Activated CD4-positive, alpha-beta T cell treated with anti-CD3 and anti-CD28 coated beads, Interleukin-2, amount 10 ng/mL, durations not matched to agents 7 days and 5 days (primary cell): ENCODE data around the gene RABAC1. TPM values are rescaled to one million over a fixed set of nuclear protein-coding genes. Genes with fewer than 3 reads are reported as not detected.

Experiments used
- CTCF ChIA-PET: fragments of 350-600 bp; sonication (Branson Sonifier 250); formaldehyde crosslinking; loops from one replicate; lab custom pipeline; 2021; ENCODE audit warnings: antibody characterized with exemption; lab: Charles Lee
- POLR2A ChIA-PET: fragments of 350-600 bp; sonication (Branson Sonifier 250); formaldehyde crosslinking; loops from one replicate; lab custom pipeline; 2021; ENCODE audit warnings: antibody characterized with exemption; lab: Charles Lee
- DNase-seq: peaks from one replicate; pipeline ENCODE4 v3.0.0-alpha.2; 2020
- H3K27ac Mint-ChIP-seq: one replicate; pipeline ENCODE4 v1.8.0; 2021; ENCODE audit warnings: mild to moderate bottlenecking, moderate library complexity, mixed read lengths
- H3K27me3 Mint-ChIP-seq: one replicate; pipeline ENCODE4 v1.8.0; 2021; ENCODE audit warnings: mixed read lengths
- H3K36me3 Mint-ChIP-seq: one replicate; pipeline ENCODE4 v1.8.0; 2021; ENCODE audit warnings: low read depth, mixed read lengths
- H3K4me1 Mint-ChIP-seq: one replicate; pipeline ENCODE4 v1.8.0; 2021; ENCODE audit warnings: mixed read lengths
- H3K4me3 Mint-ChIP-seq: one replicate; pipeline ENCODE4 v1.8.0; 2021; ENCODE audit warnings: mild to moderate bottlenecking, moderate library complexity, mixed read lengths
- H3K9me3 Mint-ChIP-seq: one replicate; pipeline ENCODE4 v1.8.0; 2021; ENCODE audit warnings: mixed read lengths
- total RNA-seq, 2 experiments: library from RNA; stranded (reverse); gene quantifications; one replicate each; pipeline ENCODE4 v1.2.3, GENCODE V29; 2021

RABAC1 gene, protein sequence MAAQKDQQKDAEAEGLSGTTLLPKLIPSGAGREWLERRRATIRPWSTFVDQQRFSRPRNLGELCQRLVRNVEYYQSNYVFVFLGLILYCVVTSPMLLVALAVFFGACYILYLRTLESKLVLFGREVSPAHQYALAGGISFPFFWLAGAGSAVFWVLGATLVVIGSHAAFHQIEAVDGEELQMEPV
- total RNA-seq, result 10 to 100 TPM; 67.4 to 74.0 TPM

DNA sequence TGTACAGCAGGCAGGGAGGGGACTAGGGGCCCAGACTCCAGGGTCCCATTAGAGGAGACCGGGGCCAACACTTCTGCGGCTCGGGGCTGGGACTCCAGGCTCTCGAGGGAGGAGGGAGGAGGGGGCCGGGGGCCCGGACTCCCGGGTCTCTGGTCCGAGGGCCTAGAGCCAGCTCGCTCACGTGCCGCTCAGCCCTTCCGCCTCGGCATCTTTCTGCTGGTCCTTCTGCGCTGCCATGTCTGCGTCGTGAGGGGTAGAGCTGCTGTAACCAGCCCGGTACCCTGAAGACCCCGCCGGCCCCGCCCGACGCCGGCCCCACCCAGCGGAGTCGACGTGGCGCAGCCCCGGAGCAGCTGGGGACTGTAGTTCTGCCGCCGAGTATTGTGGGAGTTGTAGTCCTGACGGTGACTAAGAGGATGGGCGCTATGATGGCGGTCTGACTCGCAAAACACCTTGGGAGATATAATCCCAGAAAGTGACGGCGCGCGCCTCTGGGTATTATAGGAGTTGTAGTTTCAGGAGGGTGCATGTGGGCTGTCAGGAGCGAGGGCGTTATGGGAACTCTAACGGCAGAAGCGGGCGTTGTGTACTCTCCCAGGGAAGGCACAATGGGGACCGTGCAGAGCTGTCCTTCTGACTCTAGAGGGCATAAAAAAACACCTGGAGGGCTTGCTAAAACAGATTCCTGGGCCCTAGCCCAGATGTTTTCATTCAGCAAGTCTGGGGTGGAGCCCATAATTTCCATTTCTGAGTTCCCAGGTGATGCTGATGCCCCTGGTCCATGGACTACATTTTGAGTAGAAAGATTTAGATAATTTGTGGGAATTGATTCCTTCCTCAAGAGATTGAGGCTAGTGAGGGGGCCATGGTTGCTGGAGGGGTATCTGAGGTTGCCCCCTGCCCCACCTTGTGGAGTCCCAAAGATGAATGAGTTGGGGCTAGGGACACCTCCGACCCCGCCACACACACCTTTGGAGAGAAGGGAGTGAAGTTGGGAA is at the start of gene RABAC1:
TSS of gene RABAC1 (minus strand) at position 266 of the 998 bp plus-strand sequence. CDS start at position 237, 29 bp downstream.
- ChIA-PET CTCF (interaction anchor here (0.6 to 4.2 kb wide), 6 partner anchors 15 to 121 kb away, joined by 3 to 38 read pairs (median 8); partner anchors contain the start of gene RPS19), POLR2A (interaction anchor here (0.6 kb wide), 1 partner anchor 90 kb away, joined by 4 read pairs; no protein-coding TSS in a partner anchor)
- Mint-ChIP-seq H3K9me3 (no peaks in the 10 kb centered on the region), H3K27me3 (no peaks in the 10 kb centered on the region), H3K36me3 (peaks cover 5% of the 10 kb centered on the region), H3K27ac (peak within 1 kb of the TSS; percentile 91), H3K4me3 (peak within 1 kb of the TSS; percentile 86), H3K4me1 (peaks cover 20% of the 10 kb centered on the region)
- DNase-seq, result peak; percentile 93

GRCh38 chr19:42006569-42006968 is 47.4 kb upstream of the RABAC1 start:
- CTCF ChIA-PET, result no interaction called here

GRCh38 chr19:42005504-42005903 is 46.4 kb upstream of the RABAC1 start:
- Mint-ChIP-seq H3K4me3 (no peak overlapping the region), H3K4me1 (peaks cover 17% of the 10 kb centered on the region), H3K27ac (no peak overlapping the region), H3K27me3 (peaks cover 19% of the 10 kb centered on the region), H3K9me3 (no peaks in the 10 kb centered on the region), H3K36me3 (no peaks in the 10 kb centered on the region)
- CTCF ChIA-PET, result no interaction called here
- DNase-seq, result no peak
- POLR2A ChIA-PET, result no interaction called here

More at GRCh38 chr19:42006569-42006968, 47.4 kb upstream of the RABAC1 start:
- Mint-ChIP-seq H3K4me3 (no peak overlapping the region), H3K4me1 (peaks cover 17% of the 10 kb centered on the region), H3K36me3 (no peaks in the 10 kb centered on the region), H3K9me3 (no peaks in the 10 kb centered on the region), H3K27ac (no peak overlapping the region), H3K27me3 (peaks cover 8% of the 10 kb centered on the region)
- no peak for DNase-seq
- POLR2A ChIA-PET, result no interaction called here

GRCh38 chr19:42003506-42004294 is 44.6 kb upstream of the RABAC1 start:
- H3K4me3 Mint-ChIP-seq, result no peak overlapping the region
- no peaks in the 10 kb centered on the region for H3K9me3 Mint-ChIP-seq
- peaks cover 19% of the 10 kb centered on the region for H3K4me1 Mint-ChIP-seq
- no peak overlapping the region for H3K27ac Mint-ChIP-seq
- H3K27me3 Mint-ChIP-seq, result peaks cover 33% of the 10 kb centered on the region
- H3K36me3 Mint-ChIP-seq, result no peaks in the 10 kb centered on the region
- POLR2A ChIA-PET, result no interaction called here
- CTCF ChIA-PET, result no interaction called here
- DNase-seq, result no peak

DNA sequence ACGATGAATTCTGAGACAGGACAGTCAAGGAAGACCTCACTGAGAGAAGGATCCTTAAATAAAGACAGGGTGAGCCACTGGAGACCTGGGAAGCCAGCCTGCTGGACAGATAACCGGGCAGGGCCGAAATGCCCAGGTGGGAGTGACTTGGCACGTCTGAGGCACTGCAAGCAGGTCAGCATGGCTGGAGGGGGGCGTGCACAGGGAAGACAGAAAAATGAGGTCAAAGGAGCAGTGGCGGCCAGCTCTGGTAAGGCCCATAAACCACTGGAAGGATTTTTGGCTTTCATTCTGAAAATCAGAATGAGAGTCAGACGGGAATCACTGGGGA is 40.7 kb upstream of the RABAC1 start:
- H3K27ac Mint-ChIP-seq, result no peak overlapping the region
- H3K27me3 Mint-ChIP-seq, result peaks cover 63% of the 10 kb centered on the region
- no peaks in the 10 kb centered on the region for H3K36me3 Mint-ChIP-seq
- no peaks in the 10 kb centered on the region for H3K9me3 Mint-ChIP-seq
- ChIA-PET CTCF (interaction anchor here (1.0 kb wide), 1 partner anchor 78 kb away, joined by 3 read pairs; no protein-coding TSS in a partner anchor), POLR2A (no interaction called here)
- H3K4me3 Mint-ChIP-seq, result no peak overlapping the region
- DNase-seq, result no peak
- peaks cover 40% of the 10 kb centered on the region for H3K4me1 Mint-ChIP-seq

DNA sequence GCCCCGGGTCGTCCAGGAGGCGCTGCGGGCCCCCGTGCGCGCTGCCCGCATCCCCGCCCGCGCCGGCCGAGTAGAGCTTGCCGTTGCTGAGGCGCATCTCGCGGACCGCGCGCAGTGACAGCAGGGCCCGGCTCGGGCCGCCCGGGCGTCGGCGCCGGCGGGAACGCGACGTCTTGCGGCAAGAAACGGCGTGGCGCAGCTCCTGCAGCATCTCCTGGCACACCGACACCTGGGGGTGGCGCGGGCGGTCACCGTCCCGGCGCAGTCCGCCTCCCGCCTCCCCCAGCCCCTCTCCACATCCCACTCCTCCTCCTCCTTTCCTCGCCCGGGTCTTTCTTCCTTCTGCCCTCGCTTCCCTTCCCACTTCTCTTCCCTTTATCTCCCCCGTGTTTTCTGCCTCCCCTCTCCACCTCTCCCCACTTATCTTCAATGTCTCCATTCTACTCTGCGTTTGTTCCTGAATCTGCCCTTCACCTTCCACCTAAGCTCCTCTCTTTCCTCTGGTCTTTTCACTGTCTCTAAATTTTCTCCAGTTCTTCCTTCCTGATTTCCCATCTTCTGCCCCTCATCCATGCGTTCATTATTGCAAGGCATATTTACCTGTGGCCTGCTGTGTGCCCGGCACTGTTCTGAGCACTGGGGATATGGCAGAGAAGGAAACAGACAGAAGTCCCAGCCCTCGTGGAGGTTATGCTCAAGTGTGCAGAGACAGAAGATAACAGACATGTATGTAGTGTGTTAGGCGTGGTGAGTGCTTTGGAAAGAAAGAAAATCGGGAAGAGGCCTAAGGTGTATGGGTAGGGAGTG is 40.2 kb upstream of the RABAC1 start:
- H3K4me1 Mint-ChIP-seq, result peaks cover 43% of the 10 kb centered on the region
- DNase-seq, result no peak
- no peak overlapping the region for H3K27ac Mint-ChIP-seq
- CTCF ChIA-PET, result no interaction called here
- POLR2A ChIA-PET, result no interaction called here
- no peaks in the 10 kb centered on the region for H3K36me3 Mint-ChIP-seq
- H3K9me3 Mint-ChIP-seq, result no peaks in the 10 kb centered on the region
- H3K4me3 Mint-ChIP-seq, result no peak overlapping the region
- peaks cover 66% of the 10 kb centered on the region for H3K27me3 Mint-ChIP-seq

DNA sequence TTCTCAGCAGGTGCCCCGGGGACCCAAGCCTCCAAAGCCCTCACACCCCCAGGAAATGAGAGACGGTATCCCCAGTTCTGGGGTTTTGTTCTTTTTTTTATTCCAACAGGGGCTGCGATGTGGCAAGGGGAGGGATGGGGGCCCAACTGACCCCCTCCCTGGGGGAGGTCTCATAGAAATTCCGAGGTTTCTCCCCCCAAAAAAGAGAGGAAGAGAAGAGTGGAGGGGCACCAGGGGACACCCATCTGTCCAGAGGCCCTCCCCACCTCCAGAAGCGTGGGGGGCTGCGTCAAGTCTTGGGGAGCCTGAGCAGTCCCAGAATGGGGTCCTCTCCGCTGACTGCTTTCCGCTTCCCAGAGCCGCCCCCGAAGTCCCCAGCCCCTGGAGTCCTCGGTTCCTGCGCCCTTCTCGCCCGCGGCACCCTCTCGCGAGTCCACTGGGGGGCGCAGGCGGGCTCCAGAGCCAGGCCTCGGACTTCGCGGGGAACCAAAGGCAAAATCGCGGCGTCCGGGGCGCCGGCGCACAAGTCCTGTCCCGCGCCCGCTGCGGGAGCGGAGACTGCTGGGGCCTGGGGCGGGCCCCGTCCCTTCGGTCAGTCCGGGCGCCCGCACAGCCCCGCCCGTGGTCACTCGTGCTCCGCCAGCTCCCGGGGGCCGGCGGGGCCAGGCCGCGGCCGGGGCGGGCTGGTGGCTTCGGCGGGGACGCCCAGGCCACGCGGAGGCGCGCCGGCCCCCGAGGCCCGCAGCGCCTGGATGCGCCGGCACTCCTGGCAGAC is 39.3 kb upstream of the RABAC1 start:
- POLR2A ChIA-PET, result no interaction called here
- H3K36me3 Mint-ChIP-seq, result no peaks in the 10 kb centered on the region
- H3K27me3 Mint-ChIP-seq, result peaks cover 69% of the 10 kb centered on the region
- H3K4me3 Mint-ChIP-seq, result no peak overlapping the region
- CTCF ChIA-PET, result no interaction called here
- H3K9me3 Mint-ChIP-seq, result no peaks in the 10 kb centered on the region
- DNase-seq, result peak; percentile 44
- no peak overlapping the region for H3K27ac Mint-ChIP-seq
- H3K4me1 Mint-ChIP-seq, result peaks cover 40% of the 10 kb centered on the region

DNA sequence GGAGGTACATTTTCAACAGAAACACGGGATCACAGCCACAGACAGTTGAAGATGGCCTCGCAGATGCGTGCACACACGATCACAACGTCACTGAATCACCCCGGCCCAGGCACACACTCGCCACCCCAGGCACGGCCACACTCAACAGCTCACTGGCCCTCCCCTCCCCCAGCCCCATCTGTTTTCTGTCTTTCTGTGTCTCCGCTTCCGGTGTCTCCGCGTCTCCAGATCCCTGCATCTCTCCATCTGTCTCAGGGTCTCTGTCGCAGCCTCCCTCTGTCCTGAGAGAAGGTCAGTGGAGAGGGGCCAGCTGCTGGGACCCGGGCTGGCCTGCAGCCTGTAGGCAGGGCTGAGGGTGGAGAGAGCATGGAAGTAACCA is 38.7 kb upstream of the RABAC1 start:
- no peak for DNase-seq
- no peak overlapping the region for H3K4me3 Mint-ChIP-seq
- H3K27me3 Mint-ChIP-seq, result peaks cover 69% of the 10 kb centered on the region
- no peak overlapping the region for H3K27ac Mint-ChIP-seq
- CTCF ChIA-PET, result no interaction called here
- POLR2A ChIA-PET, result no interaction called here
- H3K36me3 Mint-ChIP-seq, result no peaks in the 10 kb centered on the region
- H3K9me3 Mint-ChIP-seq, result no peaks in the 10 kb centered on the region
- H3K4me1 Mint-ChIP-seq, result peaks cover 41% of the 10 kb centered on the region

DNA sequence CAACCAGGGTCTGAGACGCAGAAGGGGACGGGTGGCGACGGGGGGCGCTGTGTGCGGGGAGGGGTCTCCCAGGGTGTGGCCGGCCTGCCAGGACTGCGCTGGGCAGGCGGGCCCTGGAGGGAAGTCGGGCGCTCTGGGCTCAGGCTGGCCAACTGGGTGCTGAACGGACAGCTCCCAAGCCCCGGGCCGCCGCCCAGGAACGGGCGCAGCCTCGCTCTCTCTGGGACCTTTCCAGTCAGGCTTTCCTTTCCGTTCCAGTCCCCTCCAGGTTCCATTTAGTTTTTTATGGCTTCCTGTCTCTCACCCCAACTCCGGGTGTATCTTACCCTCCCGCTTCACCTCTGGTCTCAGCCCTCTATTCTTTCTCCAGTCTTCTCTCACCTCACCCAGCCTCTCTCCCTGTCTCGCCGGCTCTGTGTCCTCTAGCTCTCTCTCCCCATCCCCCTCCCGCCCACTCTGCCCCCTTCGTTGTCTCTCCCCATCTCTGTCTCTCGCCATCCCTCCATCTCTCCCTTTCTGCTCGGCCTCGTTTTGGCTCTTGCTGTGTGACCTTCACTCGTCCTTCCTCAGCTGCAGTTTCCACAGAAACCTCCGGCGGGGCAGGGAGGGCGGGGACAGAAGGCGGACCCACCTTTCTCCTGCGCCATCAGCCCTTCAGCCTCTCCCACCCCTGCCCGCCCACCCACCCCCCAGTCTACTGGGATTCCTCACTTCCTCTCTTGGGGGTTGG is 38.2 kb upstream of the RABAC1 start:
- H3K27me3 Mint-ChIP-seq, result peaks cover 72% of the 10 kb centered on the region
- no peaks in the 10 kb centered on the region for H3K36me3 Mint-ChIP-seq
- ChIA-PET CTCF (no interaction called here), POLR2A (no interaction called here)
- peaks cover 42% of the 10 kb centered on the region for H3K4me1 Mint-ChIP-seq
- H3K4me3 Mint-ChIP-seq, result no peak overlapping the region
- H3K9me3 Mint-ChIP-seq, result no peaks in the 10 kb centered on the region
- peak; percentile 47 for DNase-seq
- no peak overlapping the region for H3K27ac Mint-ChIP-seq

- ChIA-PET POLR2A (no interaction called here), CTCF (interaction anchor here (0.6 kb wide), 1 partner anchor 1629 kb away, joined by 3 read pairs; no protein-coding TSS in a partner anchor)
- H3K27ac Mint-ChIP-seq, result no peak overlapping the region
- peaks cover 36% of the 10 kb centered on the region for H3K4me1 Mint-ChIP-seq
- no peak overlapping the region for H3K4me3 Mint-ChIP-seq
- no peak for DNase-seq
- H3K36me3 Mint-ChIP-seq, result no peaks in the 10 kb centered on the region
- H3K9me3 Mint-ChIP-seq, result no peaks in the 10 kb centered on the region
- peaks cover 63% of the 10 kb centered on the region for H3K27me3 Mint-ChIP-seq
These were observed 37.1 kb upstream of the RABAC1 start for GRCh38 chr19:41995959-41996797.
